Measurements from ENCODE around the gene ANKS1B. TPM values are rescaled to one million over a fixed set of nuclear protein-coding genes. Genes with fewer than 3 reads are reported as not detected.

Gene ANKS1B
- total RNA-seq, 1 experiment from 2014 or later = 9.7 TPM

- intact Hi-C loops (cut with micrococcal nuclease; ENCODE audit: unreplicated experiment) = loop anchor here (1.0 kb wide), 1 partner anchor 9 kb away; no protein-coding TSS in a partner anchor
- no peak for DNase-seq (ENCODE audit: low read depth, low spot score)
- no peaks in the 10 kb centered on the region for H3K4me1 ChIP-seq (ENCODE audit: control insufficient read depth, insufficient read depth, low read length)
Observed at GRCh38 chr12:99200711-99201384, 783.9 kb downstream of the ANKS1B start.

GRCh38 chr12:99195474-99195873 is 789.3 kb downstream of the ANKS1B start:
- Histone ChIP-seq H3K4me1 (ENCODE audit: control insufficient read depth, insufficient read depth, low read length) (no peaks in the 10 kb centered on the region), H3K27me3 (ENCODE audit: control insufficient read depth, insufficient read depth, low read length) (no peaks in the 10 kb centered on the region), H3K9me3 (ENCODE audit: control insufficient read depth, insufficient read depth, low read depth, low read length) (no peaks in the 10 kb centered on the region), H3K4me3 (ENCODE audit: low read depth in 2 of 2, low read length in 2 of 2) (no peak overlapping the region), H3K36me3 (ENCODE audit: control insufficient read depth, insufficient read depth, low read length) (no peaks in the 10 kb centered on the region), H3K27ac (ENCODE audit: low read length) (no peak overlapping the region)
- intact Hi-C loops (cut with micrococcal nuclease; ENCODE audit: unreplicated experiment) (no loop called here), in situ Hi-C loops (cut with HindIII; ENCODE audit: low pct_unique_long_range_greater_than_20kb, low sequenced_read_pairs) (no loop called here)
- no TSS peak for BruUV-seq (replicated peaks)
- DNase-seq (ENCODE audit: low read depth, low spot score) (no peak), ATAC-seq (no peak)
- TF ChIP-seq CTCF (IDR thresholded peaks at IDR 0.05) = no peak
- TF ChIP-seq REST (IDR thresholded peaks at IDR 0.05; ENCODE audit: insufficient read depth in 1 of 2, low read depth in 2 of 2, low read length in 1 of 2) = no peak
- no peak for TF ChIP-seq POLR2AphosphoS5 (IDR thresholded peaks at IDR 0.05; ENCODE audit: low read depth, low read length)
- no peak for TF ChIP-seq SIN3A (IDR thresholded peaks at IDR 0.05; ENCODE audit: borderline replicate concordance, insufficient read depth, low read depth, low read length)
- TF ChIP-seq TCF7L2 (IDR thresholded peaks at IDR 0.05; ENCODE audit: low read depth, low read length) = no peak
- ChIA-PET CTCF (no interaction called here), POLR2A (no interaction called here)

More at GRCh38 chr12:99200711-99201384, 783.9 kb downstream of the ANKS1B start:
- BruUV-seq (replicated peaks) = no TSS peak
- H3K27ac ChIP-seq (ENCODE audit: low read length) = no peak overlapping the region
- H3K27me3 ChIP-seq (ENCODE audit: control insufficient read depth, insufficient read depth, low read length) = no peaks in the 10 kb centered on the region
- H3K9me3 ChIP-seq (ENCODE audit: control insufficient read depth, insufficient read depth, low read depth, low read length) = no peaks in the 10 kb centered on the region
- no peak for TF ChIP-seq CTCF (IDR thresholded peaks at IDR 0.05)
- TF ChIP-seq SIN3A (IDR thresholded peaks at IDR 0.05; ENCODE audit: borderline replicate concordance, insufficient read depth, low read depth, low read length) = no peak
- TF ChIP-seq TCF7L2 (IDR thresholded peaks at IDR 0.05; ENCODE audit: low read depth, low read length) = no peak
- TF ChIP-seq REST (IDR thresholded peaks at IDR 0.05; ENCODE audit: insufficient read depth in 1 of 2, low read depth in 2 of 2, low read length in 1 of 2) = no peak
- no peak for TF ChIP-seq POLR2AphosphoS5 (IDR thresholded peaks at IDR 0.05; ENCODE audit: low read depth, low read length)
- no peaks in the 10 kb centered on the region for H3K36me3 ChIP-seq (ENCODE audit: control insufficient read depth, insufficient read depth, low read length)
- in situ Hi-C loops (cut with HindIII; ENCODE audit: low pct_unique_long_range_greater_than_20kb, low sequenced_read_pairs) = no loop called here
- ChIA-PET POLR2A (no interaction called here), CTCF (no interaction called here)
- ATAC-seq = no peak
- H3K4me3 ChIP-seq (ENCODE audit: low read depth in 2 of 2, low read length in 2 of 2) = no peak overlapping the region
